ENCODE data around the gene KIAA1614. TPM values are rescaled to one million over a fixed set of nuclear protein-coding genes. Genes with fewer than 3 reads are reported as not detected.

KIAA1614 gene
- total RNA-seq, 4 donors from 2014 or later: 1.8 to 7.9 (median 5.5) TPM

- H3K4me3 ChIP-seq: no peak overlapping the region
- H3K36me3 ChIP-seq: peaks cover 8% of the 10 kb centered on the region
- WGBS: 95% methylated on average over 2 of the region's 2 CpGs
- no peak for TF ChIP-seq POLR2A (IDR thresholded peaks at IDR 0.05)
- no peaks in the 10 kb centered on the region for H3K27me3 ChIP-seq
- no peak overlapping the region for H3K27ac ChIP-seq
- no peaks in the 10 kb centered on the region for H3K9me3 ChIP-seq
- DNase-seq (ENCODE audit: low spot score in 2 of 2): no peak
- H3K4me1 ChIP-seq: no peaks in the 10 kb centered on the region
Measured at GRCh38 chr1:180886338-180886737, 26.4 kb upstream of the KIAA1614 start.

GRCh38 chr1:180887841-180888240, 24.9 kb upstream of the KIAA1614 start:
- Histone ChIP-seq H3K36me3 (peaks cover 8% of the 10 kb centered on the region), H3K27me3 (no peaks in the 10 kb centered on the region), H3K4me1 (no peaks in the 10 kb centered on the region), H3K4me3 (no peak overlapping the region), H3K27ac (no peak overlapping the region), H3K9me3 (no peaks in the 10 kb centered on the region)
- WGBS: 96% methylated on average over 7 of the region's 7 CpGs
- DNase-seq (ENCODE audit: low spot score in 2 of 2): no peak
- TF ChIP-seq EP300 (IDR thresholded peaks at IDR 0.05): no peak
- TF ChIP-seq POLR2A (IDR thresholded peaks at IDR 0.05): no peak
- no peak for TF ChIP-seq CTCF (IDR thresholded peaks at IDR 0.05)
- TF ChIP-seq POLR2AphosphoS5 (IDR thresholded peaks at IDR 0.05): no peak

DNA sequence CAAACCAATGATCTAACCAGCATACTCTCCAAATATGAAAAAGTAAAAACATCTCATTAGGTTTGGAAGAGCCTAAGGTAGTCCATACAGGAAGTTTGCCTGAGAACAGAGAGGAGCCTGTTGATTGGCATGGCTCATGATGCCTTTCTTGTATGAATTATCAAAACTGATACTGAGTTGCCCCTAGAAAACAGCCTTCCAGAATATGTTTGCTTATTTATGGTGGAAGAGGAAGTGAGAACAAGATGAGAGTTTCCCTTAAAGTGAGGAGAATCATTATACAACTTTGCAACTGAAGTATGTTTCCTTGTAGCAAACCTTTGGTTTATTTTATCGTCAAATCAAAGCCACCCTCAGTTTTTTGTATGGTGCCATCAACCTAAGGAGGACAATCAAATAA, 23.8 kb upstream of the KIAA1614 start:
- no peaks in the 10 kb centered on the region for H3K4me1 ChIP-seq
- H3K27ac ChIP-seq: no peak overlapping the region
- no peak overlapping the region for H3K4me3 ChIP-seq
- TF ChIP-seq POLR2A (IDR thresholded peaks at IDR 0.05) (no peak), POLR2AphosphoS5 (IDR thresholded peaks at IDR 0.05) (no peak), CTCF (IDR thresholded peaks at IDR 0.05) (no peak), EP300 (IDR thresholded peaks at IDR 0.05) (no peak)
- H3K9me3 ChIP-seq: no peaks in the 10 kb centered on the region
- no peak for DNase-seq (ENCODE audit: low spot score in 2 of 2)
- H3K36me3 ChIP-seq: peaks cover 8% of the 10 kb centered on the region
- 77% methylated on average over 1 of the region's 1 CpG for WGBS
- no peaks in the 10 kb centered on the region for H3K27me3 ChIP-seq

GRCh38 chr1:180889325-180889724, 23.4 kb upstream of the KIAA1614 start:
- Histone ChIP-seq H3K9me3 (no peaks in the 10 kb centered on the region), H3K36me3 (peaks cover 4% of the 10 kb centered on the region), H3K27me3 (no peaks in the 10 kb centered on the region), H3K27ac (no peak overlapping the region), H3K4me3 (no peak overlapping the region), H3K4me1 (no peaks in the 10 kb centered on the region)
- TF ChIP-seq EP300 (IDR thresholded peaks at IDR 0.05): no peak
- no peak for TF ChIP-seq CTCF (IDR thresholded peaks at IDR 0.05)
- TF ChIP-seq POLR2A (IDR thresholded peaks at IDR 0.05): no peak
- TF ChIP-seq POLR2AphosphoS5 (IDR thresholded peaks at IDR 0.05): no peak
- WGBS: 81% methylated on average over 2 of the region's 2 CpGs
- DNase-seq (ENCODE audit: low spot score in 2 of 2): no peak

DNA sequence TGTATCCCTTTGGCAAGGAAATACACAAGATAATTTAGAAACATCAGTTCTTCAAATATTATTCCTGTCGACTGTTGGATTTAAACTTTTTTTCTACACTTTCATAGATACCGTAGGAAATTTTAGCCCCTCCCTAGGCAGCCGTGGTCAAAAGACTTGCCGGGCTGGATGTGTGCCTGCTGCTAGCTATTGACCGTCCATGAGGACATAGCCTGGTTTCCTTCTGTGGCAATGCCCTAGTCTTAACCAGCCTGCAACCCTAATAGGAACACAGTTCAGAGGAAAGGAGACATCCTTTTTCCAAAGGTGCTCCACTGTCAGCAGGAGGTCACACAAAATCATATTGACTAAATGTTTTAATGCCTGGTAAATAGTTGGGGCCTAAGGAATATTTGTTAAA, 20.4 kb upstream of the KIAA1614 start:
- TF ChIP-seq POLR2A (IDR thresholded peaks at IDR 0.05): no peak
- no peak for TF ChIP-seq CTCF (IDR thresholded peaks at IDR 0.05)
- no peak for TF ChIP-seq POLR2AphosphoS5 (IDR thresholded peaks at IDR 0.05)
- TF ChIP-seq EP300 (IDR thresholded peaks at IDR 0.05): no peak
- Histone ChIP-seq H3K9me3 (no peaks in the 10 kb centered on the region), H3K27me3 (no peaks in the 10 kb centered on the region), H3K36me3 (no peaks in the 10 kb centered on the region), H3K4me3 (no peak overlapping the region), H3K27ac (no peak overlapping the region), H3K4me1 (no peaks in the 10 kb centered on the region)
- 86% methylated on average over 5 of the region's 5 CpGs for WGBS
- no peak for DNase-seq (ENCODE audit: low spot score in 2 of 2)

- WGBS: 94% methylated on average over 2 of the region's 2 CpGs
- Histone ChIP-seq H3K27ac (no peak overlapping the region), H3K9me3 (no peaks in the 10 kb centered on the region), H3K4me1 (no peaks in the 10 kb centered on the region), H3K27me3 (no peaks in the 10 kb centered on the region), H3K36me3 (no peaks in the 10 kb centered on the region), H3K4me3 (no peak overlapping the region)
- no peak for DNase-seq (ENCODE audit: low spot score in 2 of 2)
- TF ChIP-seq POLR2AphosphoS5 (IDR thresholded peaks at IDR 0.05): no peak
- no peak for TF ChIP-seq CTCF (IDR thresholded peaks at IDR 0.05)
- TF ChIP-seq POLR2A (IDR thresholded peaks at IDR 0.05): no peak
- no peak for TF ChIP-seq EP300 (IDR thresholded peaks at IDR 0.05)
Measured at GRCh38 chr1:180892675-180893074, 20.0 kb upstream of the KIAA1614 start.
